Peyer's patch (tissue), 4 donors: Measurements from ENCODE around the gene NDUFB11.

ENCODE experiments used
- CTCF ChIP-seq, 6 experiments: fragments of 450-650 bp in 4 of 6; fragments of 200-600 bp in 2 of 6; sonication (generic) in 1 of 6; IDR thresholded peaks; one replicate each; pipeline ENCODE4 v1.5.1; 2017 to 2019; ENCODE audit warnings: antibody characterized with exemption in 6 of 6, mild to moderate bottlenecking in 3 of 6, moderate library complexity in 1 of 6
- POLR2A ChIP-seq, 2 donors: fragments of 450-650 bp; IDR thresholded peaks; one replicate each; pipeline ENCODE4 v1.5.1; 2017; ENCODE audit warnings: antibody characterized with exemption in 2 of 2, mild to moderate bottlenecking in 2 of 2, moderate library complexity in 2 of 2

DNA sequence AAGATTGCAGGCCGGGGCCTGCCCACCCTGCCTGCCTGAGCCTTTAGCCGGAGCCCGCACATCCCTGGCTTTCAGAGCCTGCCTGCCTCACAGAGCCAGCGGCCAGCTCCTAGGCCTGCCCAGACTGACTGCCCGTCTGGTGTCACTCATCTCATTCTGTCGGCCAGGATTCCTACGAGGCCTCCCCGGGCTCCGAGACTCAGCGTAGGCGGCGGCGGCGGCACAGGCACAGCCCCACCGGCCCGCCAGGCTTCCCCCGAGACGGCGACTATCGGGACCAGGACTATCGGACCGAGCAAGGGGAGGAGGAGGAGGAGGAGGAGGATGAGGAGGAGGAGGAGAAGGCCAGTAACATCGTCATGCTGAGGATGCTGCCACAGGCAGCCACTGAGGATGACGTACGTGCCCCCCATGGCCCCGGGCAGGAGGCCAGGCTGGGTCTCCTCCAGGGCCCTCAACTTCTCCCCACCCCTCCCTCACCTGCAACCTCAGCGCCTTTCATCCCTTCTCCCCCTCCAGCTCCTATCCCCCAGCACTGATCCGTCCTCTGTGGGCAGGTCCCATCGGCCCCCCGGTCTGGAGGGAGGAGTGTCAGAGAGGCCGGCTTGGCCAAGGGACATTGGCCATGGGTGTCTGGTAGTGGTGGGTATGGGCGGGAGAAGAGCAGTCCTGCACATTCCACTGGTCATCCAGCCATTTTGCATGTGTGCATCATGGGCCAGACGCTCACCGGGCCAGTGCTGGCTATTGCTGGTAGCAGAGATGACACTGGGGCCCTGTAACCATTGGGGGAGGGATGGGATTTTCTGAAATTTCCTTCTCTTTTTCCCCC lies 26.6 kb upstream of the NDUFB11 start:
- no peak for TF ChIP-seq CTCF (IDR thresholded peaks at IDR 0.05)
- TF ChIP-seq POLR2A (IDR thresholded peaks at IDR 0.05), result no peak
